Esophagus muscularis mucosa (tissue), 4 donors: ENCODE data around the gene LIPN.

ENCODE experiments used
- EP300 ChIP-seq: sonication (generic); formaldehyde crosslinking; IDR thresholded peaks from one replicate; pipeline ENCODE4 v1.6.1; 2017; ENCODE audit warnings: antibody characterized with exemption
- POLR2A ChIP-seq: fragments of 450-650 bp; IDR thresholded peaks from one replicate; pipeline ENCODE4 v1.6.1; 2017; ENCODE audit warnings: antibody characterized with exemption, moderate library complexity, mild to moderate bottlenecking, low read depth
- TF ChIP-seq, protein P1 (sequence below), 3 experiments: fragments of 200-600 bp in 2 of 3; fragments of 450-650 bp in 1 of 3; sonication (generic) in 2 of 3; IDR thresholded peaks; one replicate each; pipeline ENCODE4 v1.5.1; 2017 to 2019; ENCODE audit warnings: antibody characterized with exemption in 3 of 3, mild to moderate bottlenecking in 2 of 3, moderate library complexity in 1 of 3

DNA sequence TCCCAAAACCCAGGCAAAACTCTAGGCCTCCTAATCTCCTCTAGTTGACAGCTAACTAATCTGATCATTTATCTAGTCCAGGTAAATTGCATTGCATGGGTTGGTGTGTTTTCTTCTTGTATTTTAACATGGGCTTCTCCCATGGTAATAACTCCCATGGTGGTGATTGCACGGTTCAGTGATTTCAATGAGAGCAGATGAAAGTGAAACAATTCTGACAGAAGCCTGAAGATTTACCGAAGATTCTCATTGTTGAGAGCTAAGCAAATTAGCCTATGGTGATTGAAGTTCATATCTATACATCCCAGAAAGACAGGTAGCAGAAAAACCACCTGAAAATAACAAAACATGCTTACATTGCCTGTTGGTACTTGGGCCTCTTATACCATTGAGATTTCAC is 26.6 kb upstream of the LIPN start:
- TF ChIP-seq, protein P1, sequence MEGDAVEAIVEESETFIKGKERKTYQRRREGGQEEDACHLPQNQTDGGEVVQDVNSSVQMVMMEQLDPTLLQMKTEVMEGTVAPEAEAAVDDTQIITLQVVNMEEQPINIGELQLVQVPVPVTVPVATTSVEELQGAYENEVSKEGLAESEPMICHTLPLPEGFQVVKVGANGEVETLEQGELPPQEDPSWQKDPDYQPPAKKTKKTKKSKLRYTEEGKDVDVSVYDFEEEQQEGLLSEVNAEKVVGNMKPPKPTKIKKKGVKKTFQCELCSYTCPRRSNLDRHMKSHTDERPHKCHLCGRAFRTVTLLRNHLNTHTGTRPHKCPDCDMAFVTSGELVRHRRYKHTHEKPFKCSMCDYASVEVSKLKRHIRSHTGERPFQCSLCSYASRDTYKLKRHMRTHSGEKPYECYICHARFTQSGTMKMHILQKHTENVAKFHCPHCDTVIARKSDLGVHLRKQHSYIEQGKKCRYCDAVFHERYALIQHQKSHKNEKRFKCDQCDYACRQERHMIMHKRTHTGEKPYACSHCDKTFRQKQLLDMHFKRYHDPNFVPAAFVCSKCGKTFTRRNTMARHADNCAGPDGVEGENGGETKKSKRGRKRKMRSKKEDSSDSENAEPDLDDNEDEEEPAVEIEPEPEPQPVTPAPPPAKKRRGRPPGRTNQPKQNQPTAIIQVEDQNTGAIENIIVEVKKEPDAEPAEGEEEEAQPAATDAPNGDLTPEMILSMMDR (IDR thresholded peaks at IDR 0.05), result no peak
- TF ChIP-seq POLR2A (no peak), EP300 (no peak)
